GM12878 (cell line): ENCODE results near the gene UBAC2. TPM values are rescaled to one million over a fixed set of nuclear protein-coding genes. Genes with fewer than 3 reads are reported as not detected.

Source experiments
- ATAC-seq: fragments of 200-7000 bp; cut with Tn5 transposase; 3 replicates; pipeline ENCODE4 v1.9.1; 2020; ENCODE audit warnings: mild to moderate bottlenecking, moderate library complexity
- BruUV-seq: library from RNA; stranded (reverse); fragments of 400-500 nt; replicated peaks from 2 replicates; lab custom pipeline; 2021; lab: Mats Ljungman, UMichigan
- CTCF ChIA-PET: fragments of 300-600 bp; sonication (Branson Sonifier 250); formaldehyde crosslinking; extraction: SDS; loops from one replicate; lab custom pipeline; 2021; ENCODE audit warnings: inconsistent platforms; lab: Yijun Ruan, JAX
- POLR2A ChIA-PET: fragments of 350-600 bp; formaldehyde crosslinking; extraction: SDS; loops from one replicate; lab custom pipeline; 2021; ENCODE audit warnings: inconsistent platforms; lab: Charles Lee
- RAD21 ChIA-PET: fragments of 300-600 bp; sonication (Branson Sonifier 250); formaldehyde crosslinking; loops from one replicate; lab custom pipeline; 2023; ENCODE audit warnings: antibody characterized with exemption; ENCODE audit not compliant: unreplicated experiment; lab: Charles Lee
- SMC1A ChIA-PET: fragments of 300-600 bp; sonication (Branson Sonifier 250); formaldehyde crosslinking; loops from one replicate; lab custom pipeline; 2023; ENCODE audit not compliant: unreplicated experiment, uncharacterized antibody; lab: Charles Lee
- DNase-seq: peaks from one replicate; pipeline ENCODE4 v3.0.0-alpha.2; 2011; ENCODE audit warnings: low read depth, low spot score
- FAIRE-seq: peaks from 3 replicates; lab custom pipeline; 2011; peaks lifted over from hg19 to GRCh38; lab: Jason Lieb, UNC
- H2AFZ ChIP-seq: 2 replicates; pipeline ENCODE4 v1.6.0; 2011; ENCODE audit warnings: low read depth, low read length, control low read depth; ENCODE audit not compliant: control insufficient read depth
- H3K27ac ChIP-seq: 2 replicates; pipeline ENCODE4 v1.5.1; 2011; ENCODE audit warnings: control low read depth; ENCODE audit not compliant: control insufficient read depth, insufficient read depth
- H3K27me3 ChIP-seq, 2 experiments: replicated peaks in 1 of 2; 2 replicates each; pipeline versions ENCODE4 v1.6.0 to v1.6.1; 2011; ENCODE audit warnings: low read length in 1 of 2; ENCODE audit not compliant: control insufficient read depth in 2 of 2, insufficient read depth in 2 of 2
- H3K36me3 ChIP-seq, 2 experiments: 2 replicates each; pipeline ENCODE4 v1.5.1; 2011; ENCODE audit warnings: low read length in 1 of 2; ENCODE audit not compliant: control insufficient read depth in 2 of 2, insufficient read depth in 2 of 2
- H3K4me1 ChIP-seq: 2 replicates; pipeline ENCODE4 v1.6.1; 2011; ENCODE audit warnings: mild to moderate bottlenecking, low read length, moderate library complexity, mixed read lengths; ENCODE audit not compliant: control insufficient read depth, insufficient read depth
- H3K4me2 ChIP-seq: 2 replicates; pipeline ENCODE4 v1.6.0; 2011; ENCODE audit warnings: control low read depth; ENCODE audit not compliant: control insufficient read depth, insufficient read depth
- H3K4me3 ChIP-seq: fragments of 200-600 bp; sonication (generic); 2 replicates; pipeline ENCODE4 v1.5.1; 2016
- H3K79me2 ChIP-seq: 2 replicates; pipeline ENCODE4 v1.6.0; 2011; ENCODE audit warnings: low read length; ENCODE audit not compliant: control insufficient read depth, insufficient read depth
- H3K9ac ChIP-seq: 2 replicates; pipeline ENCODE4 v1.8.0; 2011; ENCODE audit warnings: low read length, control low read depth, mixed read lengths; ENCODE audit not compliant: control insufficient read depth, insufficient read depth
- H3K9me3 ChIP-seq: replicated peaks from 3 replicates; pipeline ENCODE4 v1.5.1; 2011; ENCODE audit warnings: mild to moderate bottlenecking, low read length; ENCODE audit not compliant: control insufficient read depth, insufficient read depth
- H4K20me1 ChIP-seq: 2 replicates; pipeline ENCODE4 v1.6.0; 2011; ENCODE audit not compliant: control insufficient read depth, insufficient read depth
- CTCF ChIP-seq, 3 experiments: IDR thresholded peaks in 2 of 3; conservative IDR thresholded peaks in 1 of 3; 2 replicates each; pipeline ENCODE4 v1.5.1; 2011; ENCODE audit warnings: low read depth in 3 of 3, low read length in 3 of 3, mild to moderate bottlenecking in 3 of 3, control low read depth in 2 of 3, moderate library complexity in 2 of 3, inconsistent platforms in 1 of 3, mixed read lengths in 1 of 3; ENCODE audit not compliant: control insufficient read depth in 2 of 3, insufficient read depth in 1 of 3; ENCODE audit errors: extremely low read depth in 1 of 3
- ESRRA ChIP-seq: IDR thresholded peaks from 2 replicates; pipeline ENCODE4 v1.6.1; 2012; ENCODE audit warnings: mild to moderate bottlenecking, low read length, improper control_type of control experiment
- ETV6 ChIP-seq, 2 experiments: fragments of 450-650 bp in 1 of 2; IDR thresholded peaks in 1 of 2; conservative IDR thresholded peaks in 1 of 2; 2 replicates each; pipeline ENCODE4 v1.6.1; 2014; ENCODE audit warnings: antibody characterized with exemption in 1 of 2, borderline replicate concordance in 1 of 2, low read depth in 1 of 2, mild to moderate bottlenecking in 1 of 2, moderate library complexity in 1 of 2
- MEF2A ChIP-seq: IDR thresholded peaks from 2 replicates; pipeline ENCODE4 v1.6.1; 2011; ENCODE audit warnings: low read depth, mild to moderate bottlenecking, low read length, moderate library complexity; ENCODE audit not compliant: insufficient read depth
- MXI1 ChIP-seq: fragments of 150-350 bp; IDR thresholded peaks from 2 replicates; pipeline ENCODE4 v1.6.1; 2011; ENCODE audit warnings: low read depth, mild to moderate bottlenecking, inconsistent platforms, low read length, improper control_type of control experiment
- PML ChIP-seq: IDR thresholded peaks from 2 replicates; pipeline ENCODE4 v1.6.1; 2012; ENCODE audit warnings: low read length, inconsistent platforms
- RFX5 ChIP-seq: IDR thresholded peaks from 2 replicates; pipeline ENCODE4 v1.6.1; 2011; ENCODE audit warnings: low read depth, low read length, improper control_type of control experiment
- TAF1 ChIP-seq: IDR thresholded peaks from 2 replicates; pipeline ENCODE4 v1.6.1; 2011; ENCODE audit warnings: mild to moderate bottlenecking, low read depth, low read length, borderline replicate concordance
- WRNIP1 ChIP-seq: IDR thresholded peaks from 2 replicates; pipeline ENCODE4 v1.6.1; 2011; ENCODE audit warnings: low read depth, low read length, improper control_type of control experiment, borderline replicate concordance
- YBX1 ChIP-seq: fragments of 450-650 bp; IDR thresholded peaks from 2 replicates; pipeline ENCODE4 v1.6.1; 2016; ENCODE audit warnings: antibody characterized with exemption
- ZNF217 ChIP-seq: fragments of 450-650 bp; IDR thresholded peaks from 2 replicates; pipeline ENCODE4 v1.6.1; 2017; ENCODE audit warnings: antibody characterized with exemption, mild to moderate bottlenecking
- ZNF24 ChIP-seq: fragments of 450-650 bp; IDR thresholded peaks from 2 replicates; pipeline ENCODE4 v1.6.1; 2017; ENCODE audit warnings: antibody characterized with exemption, mild to moderate bottlenecking
- ZNF622 ChIP-seq: fragments of 450-650 bp; IDR thresholded peaks from 2 replicates; pipeline ENCODE4 v1.6.1; 2017; ENCODE audit warnings: mild to moderate bottlenecking, inconsistent platforms
- WGBS: methylation state at CpG from one replicate; pipeline ENCODE4 v1.1.6; 2016; ENCODE audit warnings: low lambda C conversion rate; ENCODE audit not compliant: insufficient replicate concordance, insufficient coverage; ENCODE audit errors: missing lambda C conversion rate; 5-methylcytosine and 5-hydroxymethylcytosine counted together
- in situ Hi-C: fragments of 300-500 bp; cut with MboI; formaldehyde crosslinking; loops from 9 replicates; pipeline ENCODE4 v1.14.3; 2018; ENCODE audit warnings: mixed read lengths
- intact Hi-C: fragments of 100-400 bp; cut with micrococcal nuclease; formaldehyde crosslinking; loops from one replicate; pipeline ENCODE4 v1.14.2; 2022; ENCODE audit not compliant: unreplicated experiment
- polyA plus RNA-seq, 11 experiments: library from polyadenylated mRNA; depleted of rRNA in 4 of 11; unstranded in 6 of 11; stranded (reverse) in 5 of 11; fragments of >200 nt; fragmentation: Nextera tagmentation in 4 of 11; fragmentation: Illumina TruSeq in 1 of 11; extraction: Ambion mirVana in 4 of 11; extraction: Trizol in 1 of 11; gene quantifications; 1 replicate in 1 of 11; 2 replicates in 10 of 11; pipeline versions ENCODE4 v1.2.1 to v1.2.3, GENCODE V29; 2011 to 2016; ENCODE audit warnings: inconsistent platforms in 2 of 11, missing spikeins in 2 of 11, low read depth in 1 of 11
- total RNA-seq, 4 experiments: library from RNA; depleted of rRNA in 3 of 4; stranded (reverse); fragments of >200 nt in 3 of 4; fragmentation: Illumina TruSeq in 1 of 4; extraction: Trizol in 1 of 4; gene quantifications; 2 replicates each; pipeline versions ENCODE4 v1.2.1 to v1.2.3, GENCODE V29; 2013 to 2021
- TF ChIP-seq, protein P1 (sequence below): IDR thresholded peaks from 2 replicates; pipeline ENCODE4 v1.6.1; 2012; ENCODE audit warnings: mild to moderate bottlenecking, low read depth, low read length

Gene UBAC2
- total and polyA plus RNA-seq, 10 of the 15 experiments (the other 5 are each of a cell fraction or from before 2014, with no cell fraction given): 3.0 to 54.6 (median 17.4) TPM

DNA sequence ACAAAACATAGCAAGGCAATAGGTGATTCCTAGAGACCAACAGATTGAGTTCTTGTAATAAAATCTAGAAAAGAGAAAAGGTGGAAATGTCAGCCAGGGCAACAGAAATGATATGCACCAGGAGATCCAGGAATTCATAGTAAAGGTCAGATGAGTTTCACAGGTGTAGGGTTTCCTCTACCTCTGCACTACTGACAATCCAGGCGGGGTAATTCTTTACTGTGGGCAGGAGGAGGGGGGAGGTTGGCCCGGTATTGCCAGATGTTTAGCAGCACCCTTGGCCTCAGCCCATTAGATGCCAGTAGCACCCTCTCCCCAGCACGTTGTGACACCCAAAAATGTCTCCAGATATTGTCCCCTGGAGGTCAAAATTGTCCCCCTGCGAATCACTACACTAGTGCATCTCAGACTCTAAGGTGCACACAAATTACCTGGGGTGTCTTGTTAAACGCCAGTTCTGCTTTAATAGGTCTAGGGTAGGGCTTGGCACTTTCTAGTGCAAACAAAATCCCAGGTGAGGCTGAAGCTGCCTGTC, 3.5 kb upstream of the UBAC2 start:
- peaks cover 6% of the 10 kb centered on the region; the same call in 1 of the 2 replicates for H3K4me1 ChIP-seq
- no peak overlapping the region for H3K4me2 ChIP-seq
- POLR2A ChIA-PET: interaction anchor here (1.0 kb wide), 1 partner anchor 69 kb away, joined by 3 read pairs; no protein-coding TSS in a partner anchor
- intact Hi-C loops: no loop called here
- CTCF ChIA-PET: interaction anchor here (1.0 to 7.9 kb wide), 5 partner anchors 21 to 240 kb away, joined by 3 to 172 read pairs (median 5); no protein-coding TSS in a partner anchor
- no peaks in the 10 kb centered on the region for H3K27me3 ChIP-seq
- DNase-seq (no peak), FAIRE-seq (no peak), ATAC-seq (no peak)
- TF ChIP-seq MEF2A (no peak), PML (no peak), ESRRA (no peak), ZNF622 (no peak), ZNF217 (no peak), WRNIP1 (no peak), ZNF24 (no peak), MXI1 (no peak), TAF1 (no peak), RFX5 (no peak), YBX1 (no peak), ETV6 (conservative IDR thresholded peaks at IDR 0.05 in 1 of 2, IDR thresholded peaks at IDR 0.05 in 1 of 2; ENCODE audit: borderline replicate concordance in 1 of 2, low read depth in 1 of 2) (no peak), CTCF (IDR thresholded peaks at IDR 0.05 in 2 of 3, conservative IDR thresholded peaks at IDR 0.05 in 1 of 3; ENCODE audit: control insufficient read depth in 2 of 3, extremely low read depth in 1 of 3, insufficient read depth in 1 of 3, low read depth in 3 of 3, low read length in 3 of 3) (no peak)
- TF ChIP-seq, protein P1, sequence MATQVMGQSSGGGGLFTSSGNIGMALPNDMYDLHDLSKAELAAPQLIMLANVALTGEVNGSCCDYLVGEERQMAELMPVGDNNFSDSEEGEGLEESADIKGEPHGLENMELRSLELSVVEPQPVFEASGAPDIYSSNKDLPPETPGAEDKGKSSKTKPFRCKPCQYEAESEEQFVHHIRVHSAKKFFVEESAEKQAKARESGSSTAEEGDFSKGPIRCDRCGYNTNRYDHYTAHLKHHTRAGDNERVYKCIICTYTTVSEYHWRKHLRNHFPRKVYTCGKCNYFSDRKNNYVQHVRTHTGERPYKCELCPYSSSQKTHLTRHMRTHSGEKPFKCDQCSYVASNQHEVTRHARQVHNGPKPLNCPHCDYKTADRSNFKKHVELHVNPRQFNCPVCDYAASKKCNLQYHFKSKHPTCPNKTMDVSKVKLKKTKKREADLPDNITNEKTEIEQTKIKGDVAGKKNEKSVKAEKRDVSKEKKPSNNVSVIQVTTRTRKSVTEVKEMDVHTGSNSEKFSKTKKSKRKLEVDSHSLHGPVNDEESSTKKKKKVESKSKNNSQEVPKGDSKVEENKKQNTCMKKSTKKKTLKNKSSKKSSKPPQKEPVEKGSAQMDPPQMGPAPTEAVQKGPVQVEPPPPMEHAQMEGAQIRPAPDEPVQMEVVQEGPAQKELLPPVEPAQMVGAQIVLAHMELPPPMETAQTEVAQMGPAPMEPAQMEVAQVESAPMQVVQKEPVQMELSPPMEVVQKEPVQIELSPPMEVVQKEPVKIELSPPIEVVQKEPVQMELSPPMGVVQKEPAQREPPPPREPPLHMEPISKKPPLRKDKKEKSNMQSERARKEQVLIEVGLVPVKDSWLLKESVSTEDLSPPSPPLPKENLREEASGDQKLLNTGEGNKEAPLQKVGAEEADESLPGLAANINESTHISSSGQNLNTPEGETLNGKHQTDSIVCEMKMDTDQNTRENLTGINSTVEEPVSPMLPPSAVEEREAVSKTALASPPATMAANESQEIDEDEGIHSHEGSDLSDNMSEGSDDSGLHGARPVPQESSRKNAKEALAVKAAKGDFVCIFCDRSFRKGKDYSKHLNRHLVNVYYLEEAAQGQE: no peak
- no peaks in the 10 kb centered on the region for H4K20me1 ChIP-seq
- H3K36me3 ChIP-seq: no peaks in the 10 kb centered on the region
- RAD21 ChIA-PET: interaction anchor here (1.0 to 12.0 kb wide), 6 partner anchors 60 to 73 kb away, joined by 3 to 94 read pairs (median 5); no protein-coding TSS in a partner anchor
- BruUV-seq: no TSS peak
- SMC1A ChIA-PET: interaction anchor here (1.1 to 11.8 kb wide), 9 partner anchors 9 to 71 kb away, joined by 3 to 184 read pairs (median 3); partner anchors contain the start of gene GPR18
- in situ Hi-C loops: no loop called here
- H3K4me3 ChIP-seq: no peak overlapping the region
- no peaks in the 10 kb centered on the region for H3K9me3 ChIP-seq
- H3K27ac ChIP-seq: no peak overlapping the region
- no peak overlapping the region for H3K9ac ChIP-seq
- H3K79me2 ChIP-seq: peaks cover 23% of the 10 kb centered on the region
- no peak overlapping the region for H2AFZ ChIP-seq
- 77% methylated on average over 5 of the region's 5 CpGs for WGBS
